Endothelial cell of umbilical vein (primary cell): ENCODE data around the gene NOB1. TPM values are rescaled to one million over a fixed set of nuclear protein-coding genes. Genes with fewer than 3 reads are reported as not detected.

ENCODE experiments used
- BruUV-seq: library from RNA; stranded (reverse); fragments of 400-500 nt; replicated peaks from 2 replicates; lab custom pipeline; 2021; lab: Mats Ljungman, UMichigan
- CTCF ChIA-PET: fragments of 300-600, 350-600 bp; sonication (Branson Sonifier 250); formaldehyde crosslinking; loops from one replicate; lab custom pipeline; 2021; ENCODE audit warnings: antibody characterized with exemption, inconsistent platforms; lab: Charles Lee
- POLR2A ChIA-PET: fragments of 300-600, 350-600 bp; sonication (Branson Sonifier 250); formaldehyde crosslinking; loops from one replicate; lab custom pipeline; 2021; ENCODE audit warnings: antibody characterized with exemption, inconsistent platforms; lab: Charles Lee
- DNase-seq: peaks from one replicate; pipeline ENCODE4 v3.0.0-alpha.2; 2011; ENCODE audit warnings: low read depth, low spot score
- FAIRE-seq: peaks from 2 replicates; lab custom pipeline; 2011; peaks lifted over from hg19 to GRCh38; lab: Jason Lieb, UNC
- H2AFZ ChIP-seq: 2 replicates; pipeline ENCODE4 v1.6.0; 2012; ENCODE audit warnings: low read depth, low read length, control low read depth, inconsistent platforms
- H3K27ac ChIP-seq: 2 replicates; pipeline ENCODE4 v1.5.1; 2011; ENCODE audit warnings: low read depth, mild to moderate bottlenecking, control low read depth, low read length, moderate library complexity; ENCODE audit not compliant: insufficient read depth
- H3K27me3 ChIP-seq, 2 experiments: 2 replicates each; pipeline versions ENCODE4 v1.6.0 to v1.6.1; 2011; ENCODE audit warnings: low read length in 2 of 2, mixed read lengths in 1 of 2; ENCODE audit not compliant: control insufficient read depth in 2 of 2, insufficient read depth in 2 of 2
- H3K36me3 ChIP-seq, 2 experiments: 2 replicates in 1 of 2; 3 replicates in 1 of 2; pipeline ENCODE4 v1.5.1; 2011; ENCODE audit warnings: low read length in 2 of 2, mild to moderate bottlenecking in 1 of 2, moderate library complexity in 1 of 2; ENCODE audit not compliant: control insufficient read depth in 2 of 2, insufficient read depth in 2 of 2; ENCODE audit errors: extremely low read depth in 1 of 2
- H3K4me1 ChIP-seq: 3 replicates; pipeline ENCODE4 v1.5.1; 2011; ENCODE audit warnings: mild to moderate bottlenecking, low read length; ENCODE audit not compliant: control insufficient read depth, insufficient read depth; ENCODE audit errors: extremely low read depth
- H3K4me2 ChIP-seq: 2 replicates; pipeline ENCODE4 v1.6.1; 2011; ENCODE audit warnings: low read length, control low read depth, mixed read lengths; ENCODE audit not compliant: insufficient read depth
- H3K4me3 ChIP-seq, 3 experiments: fragments of 200-600 bp in 1 of 3; sonication (generic), shearing (Covaris generic) in 1 of 3; replicated peaks in 1 of 3; 2 replicates each; pipeline ENCODE4 v1.5.1; 2011 to 2016; ENCODE audit warnings: control low read depth in 3 of 3, low read length in 3 of 3, mild to moderate bottlenecking in 2 of 3, inconsistent platforms in 1 of 3, low read depth in 1 of 3, moderate library complexity in 1 of 3; ENCODE audit not compliant: insufficient read depth in 1 of 3
- H3K79me2 ChIP-seq: 2 replicates; pipeline ENCODE4 v1.6.0; 2012; ENCODE audit warnings: low read length, inconsistent platforms; ENCODE audit not compliant: control insufficient read depth, insufficient read depth
- H3K9ac ChIP-seq: replicated peaks from 2 replicates; pipeline ENCODE3; 2011; ENCODE audit warnings: low read length, control low read depth; ENCODE audit not compliant: insufficient read depth; ENCODE audit errors: extremely low read depth
- H3K9me1 ChIP-seq: replicated peaks from 3 replicates; pipeline ENCODE4 v1.6.0; 2011; ENCODE audit warnings: mild to moderate bottlenecking, low read length; ENCODE audit not compliant: control insufficient read depth, insufficient read depth; ENCODE audit errors: extremely low read depth
- H3K9me3 ChIP-seq: replicated peaks from 2 replicates; pipeline ENCODE4 v1.5.1; 2012; ENCODE audit warnings: low read length, inconsistent platforms; ENCODE audit not compliant: control insufficient read depth, insufficient read depth
- H4K20me1 ChIP-seq: replicated peaks from 2 replicates; pipeline ENCODE3; 2011; ENCODE audit warnings: mild to moderate bottlenecking, low read length; ENCODE audit not compliant: control insufficient read depth, insufficient read depth; ENCODE audit errors: extremely low read depth
- CTCF ChIP-seq, 2 donors: IDR thresholded peaks; 1 replicate in 1 of 2; 2 replicates in 1 of 2; pipeline ENCODE4 v1.5.1; 2011; ENCODE audit warnings: low read length in 2 of 2, mild to moderate bottlenecking in 2 of 2, moderate library complexity in 2 of 2, control low read depth in 1 of 2, inconsistent platforms in 1 of 2, low read depth in 1 of 2; ENCODE audit not compliant: insufficient read depth in 1 of 2; ENCODE audit errors: extremely low read depth in 1 of 2
- MAX ChIP-seq: IDR thresholded peaks from 2 replicates; pipeline ENCODE4 v1.6.1; 2011; ENCODE audit not compliant: insufficient read depth, insufficient read length
- dilution Hi-C: fragments of 300-500 bp; cut with MboI; formaldehyde crosslinking; loops from one replicate; pipeline ENCODE4 v1.15.0; 2019; ENCODE audit warnings: low sequenced_read_pairs; ENCODE audit not compliant: extremely low pct_ligation_motif_present
- intact Hi-C: fragments of 100-400 bp; cut with micrococcal nuclease; formaldehyde crosslinking; loops from one replicate; pipeline ENCODE4 v1.10.0; 2022
- polyA plus RNA-seq, 4 experiments: library from polyadenylated mRNA; depleted of rRNA in 3 of 4; stranded (reverse) in 3 of 4; unstranded in 1 of 4; fragments of >200 nt; gene quantifications; 2 replicates each; pipeline versions ENCODE4 v1.2.1 to v1.2.3, GENCODE V29; 2011 to 2012; ENCODE audit warnings: missing spikeins in 1 of 4
- total RNA-seq: library from RNA; stranded (reverse); gene quantifications from 2 replicates; pipeline ENCODE4 v1.2.3, GENCODE V29; 2021

NOB1 gene
- total and polyA plus RNA-seq, 2 donors (not counting 3 experiments of a cell fraction or from before 2014, with no cell fraction given) = 65.4 to 66.5 TPM

GRCh38 chr16:69711115-69711740 is 43.5 kb downstream of the NOB1 start:
- POLR2A ChIA-PET = interaction anchor here (0.7 kb wide), 1 partner anchor 42 kb away, joined by 3 read pairs; no protein-coding TSS in a partner anchor
- H3K9ac ChIP-seq = no peak overlapping the region
- no peaks in the 10 kb centered on the region for H3K9me3 ChIP-seq
- TF ChIP-seq CTCF (IDR thresholded peaks at IDR 0.05; ENCODE audit: extremely low read depth in 1 of 2, insufficient read depth in 1 of 2, low read depth in 1 of 2, low read length in 2 of 2) = no peak
- H2AFZ ChIP-seq = no peak overlapping the region
- no peak for FAIRE-seq
- H3K9me1 ChIP-seq = no peaks in the 10 kb centered on the region
- no peak overlapping the region for H3K4me3 ChIP-seq
- no peaks in the 10 kb centered on the region for H4K20me1 ChIP-seq
- DNase-seq = no peak
- H3K4me2 ChIP-seq = no peak overlapping the region
- CTCF ChIA-PET = interaction anchor here (7.9 kb wide), 1 partner anchor 43 kb away, joined by 67 read pairs; the partner anchor contains the start of gene NOB1
- H3K27ac ChIP-seq = no peak overlapping the region
- dilution Hi-C loops (no loop called here), intact Hi-C loops (no loop called here)
- no peaks in the 10 kb centered on the region for H3K4me1 ChIP-seq
- peaks cover 33 to 34% of the 10 kb centered on the region in 2 experiments for H3K36me3 ChIP-seq
- no TSS peak for BruUV-seq
- no peaks in the 10 kb centered on the region for H3K79me2 ChIP-seq
- no peaks in the 10 kb centered on the region for H3K27me3 ChIP-seq

GRCh38 chr16:69709456-69710084 is 45.2 kb downstream of the NOB1 start:
- ChIA-PET POLR2A (no interaction called here), CTCF (interaction anchor here (0.8 to 7.9 kb wide), 6 partner anchors 10 to 313 kb away, joined by 3 to 67 read pairs (median 6); partner anchors contain the start of gene NOB1)
- Histone ChIP-seq H2AFZ (no peak overlapping the region), H3K4me2 (no peak overlapping the region), H3K9me1 (no peaks in the 10 kb centered on the region), H3K36me3 (peaks cover 26 to 28% of the 10 kb centered on the region in 2 experiments), H3K27ac (no peak overlapping the region), H4K20me1 (no peaks in the 10 kb centered on the region), H3K4me1 (no peaks in the 10 kb centered on the region), H3K27me3 (no peaks in the 10 kb centered on the region), H3K9ac (no peak overlapping the region), H3K9me3 (no peaks in the 10 kb centered on the region), H3K4me3 (no peak overlapping the region), H3K79me2 (no peaks in the 10 kb centered on the region)
- dilution Hi-C loops (no loop called here), intact Hi-C loops (loop anchor here (1.0 to 2.0 kb wide), 3 partner anchors 45 to 311 kb away; partner anchors contain the start of gene NOB1)
- no TSS peak for BruUV-seq
- FAIRE-seq (peak; percentile 63), DNase-seq (peak; percentile 71)
- peak; percentile 37 to 55 for TF ChIP-seq CTCF (IDR thresholded peaks at IDR 0.05; ENCODE audit: extremely low read depth in 1 of 2, insufficient read depth in 1 of 2, low read depth in 1 of 2, low read length in 2 of 2)
- TF ChIP-seq MAX = no peak
